Vagina (tissue), 2 donors: Measurements from ENCODE around the gene TPH1. TPM values are rescaled to one million over a fixed set of nuclear protein-coding genes. Genes with fewer than 3 reads are reported as not detected.
"Not testable (repeated sequence)": the region's sequence is repeated elsewhere in the genome, so short reads cannot be mapped to it uniquely, and the experiment has no call there.

Experiments used
- DNase-seq, 2 donors: peaks; one replicate each; pipeline ENCODE4 v3.0.0-alpha.2; 2017; ENCODE audit errors: extremely low spot score in 2 of 2
- H3K27ac ChIP-seq: fragments of 200-600 bp; sonication (generic); one replicate; pipeline ENCODE4 v1.5.1; 2019
- H3K27me3 ChIP-seq: fragments of 200-600 bp; sonication (generic); one replicate; pipeline ENCODE4 v1.5.1; 2019
- H3K36me3 ChIP-seq, 2 donors: fragments of 200-600 bp; sonication (generic); one replicate each; pipeline ENCODE4 v1.5.1; 2017 to 2019
- H3K4me1 ChIP-seq: fragments of 200-600 bp; sonication (generic); one replicate; pipeline ENCODE4 v1.5.1; 2019
- H3K4me3 ChIP-seq, 2 donors: fragments of 200-600 bp; sonication (generic); 1 replicate in 1 of 2; 2 replicates in 1 of 2; pipeline ENCODE4 v1.5.1; 2016 to 2019
- H3K9me3 ChIP-seq: fragments of 200-600 bp; sonication (generic); one replicate; pipeline ENCODE4 v1.5.1; 2019
- POLR2A ChIP-seq, 2 donors: fragments of 450-650 bp; IDR thresholded peaks; one replicate each; pipeline ENCODE4 v1.6.1; 2017; ENCODE audit warnings: antibody characterized with exemption in 2 of 2, mild to moderate bottlenecking in 2 of 2, moderate library complexity in 2 of 2
- POLR2AphosphoS5 ChIP-seq, 2 donors: sonication (generic); formaldehyde crosslinking; IDR thresholded peaks; one replicate each; pipeline ENCODE4 v1.9.0; 2017; ENCODE audit warnings: antibody characterized with exemption in 2 of 2, mild to moderate bottlenecking in 2 of 2, low read depth in 1 of 2; ENCODE audit not compliant: insufficient read depth in 1 of 2
- intact Hi-C: fragments of 100-400 bp; cut with DNase I; formaldehyde crosslinking; loops from one replicate; pipeline ENCODE4 v1.15.1; 2023
- total RNA-seq: library from RNA; depleted of rRNA; stranded (reverse); fragments of >200 nt; gene quantifications from one replicate; pipeline ENCODE4 v1.2.3, GENCODE V29; 2016
- TF ChIP-seq, protein P1 (sequence below), 3 experiments: fragments of 450-650 bp in 2 of 3; fragments of 200-600 bp in 1 of 3; sonication (generic) in 1 of 3; IDR thresholded peaks; one replicate each; pipeline ENCODE4 v1.5.1; 2017 to 2019; ENCODE audit warnings: antibody characterized with exemption in 3 of 3, mild to moderate bottlenecking in 2 of 3, moderate library complexity in 2 of 3

The TPH1 gene
- total RNA-seq, 1 donor from 2014 or later = 0.49 TPM

DNA sequence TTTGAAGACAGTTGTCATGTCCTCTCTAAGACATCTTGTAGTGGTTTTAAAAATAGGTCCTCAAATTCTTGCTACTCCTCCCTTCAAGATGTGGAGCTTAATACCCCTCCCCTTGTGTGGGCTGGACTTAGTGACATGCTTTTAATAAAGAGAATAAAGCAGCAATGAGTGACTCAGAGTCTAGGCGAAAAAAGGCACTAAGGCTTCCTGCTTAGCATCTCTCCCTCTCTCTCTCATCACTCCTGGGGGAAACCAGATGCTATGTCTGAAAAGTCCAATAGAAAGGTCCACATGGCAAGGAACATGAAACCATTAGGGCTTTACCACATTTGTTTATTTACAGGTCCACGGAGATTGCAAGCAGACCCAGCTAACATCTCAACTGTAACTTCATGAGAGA lies 44.9 kb downstream of the TPH1 start:
- Histone ChIP-seq H3K4me3 (no peak overlapping the region), H3K4me1 (no peaks in the 10 kb centered on the region), H3K36me3 (peaks cover 0 to 38% of the 10 kb centered on the region in 2 donors), H3K9me3 (no peaks in the 10 kb centered on the region), H3K27ac (no peak overlapping the region), H3K27me3 (no peaks in the 10 kb centered on the region)
- intact Hi-C loops = no loop called here
- no peak for DNase-seq
- TF ChIP-seq POLR2AphosphoS5 (IDR thresholded peaks at IDR 0.05; ENCODE audit: insufficient read depth in 1 of 2, low read depth in 1 of 2) (no peak), POLR2A (IDR thresholded peaks at IDR 0.05) (no peak)
- TF ChIP-seq, protein P1, sequence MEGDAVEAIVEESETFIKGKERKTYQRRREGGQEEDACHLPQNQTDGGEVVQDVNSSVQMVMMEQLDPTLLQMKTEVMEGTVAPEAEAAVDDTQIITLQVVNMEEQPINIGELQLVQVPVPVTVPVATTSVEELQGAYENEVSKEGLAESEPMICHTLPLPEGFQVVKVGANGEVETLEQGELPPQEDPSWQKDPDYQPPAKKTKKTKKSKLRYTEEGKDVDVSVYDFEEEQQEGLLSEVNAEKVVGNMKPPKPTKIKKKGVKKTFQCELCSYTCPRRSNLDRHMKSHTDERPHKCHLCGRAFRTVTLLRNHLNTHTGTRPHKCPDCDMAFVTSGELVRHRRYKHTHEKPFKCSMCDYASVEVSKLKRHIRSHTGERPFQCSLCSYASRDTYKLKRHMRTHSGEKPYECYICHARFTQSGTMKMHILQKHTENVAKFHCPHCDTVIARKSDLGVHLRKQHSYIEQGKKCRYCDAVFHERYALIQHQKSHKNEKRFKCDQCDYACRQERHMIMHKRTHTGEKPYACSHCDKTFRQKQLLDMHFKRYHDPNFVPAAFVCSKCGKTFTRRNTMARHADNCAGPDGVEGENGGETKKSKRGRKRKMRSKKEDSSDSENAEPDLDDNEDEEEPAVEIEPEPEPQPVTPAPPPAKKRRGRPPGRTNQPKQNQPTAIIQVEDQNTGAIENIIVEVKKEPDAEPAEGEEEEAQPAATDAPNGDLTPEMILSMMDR (IDR thresholded peaks at IDR 0.05) = no peak

DNA sequence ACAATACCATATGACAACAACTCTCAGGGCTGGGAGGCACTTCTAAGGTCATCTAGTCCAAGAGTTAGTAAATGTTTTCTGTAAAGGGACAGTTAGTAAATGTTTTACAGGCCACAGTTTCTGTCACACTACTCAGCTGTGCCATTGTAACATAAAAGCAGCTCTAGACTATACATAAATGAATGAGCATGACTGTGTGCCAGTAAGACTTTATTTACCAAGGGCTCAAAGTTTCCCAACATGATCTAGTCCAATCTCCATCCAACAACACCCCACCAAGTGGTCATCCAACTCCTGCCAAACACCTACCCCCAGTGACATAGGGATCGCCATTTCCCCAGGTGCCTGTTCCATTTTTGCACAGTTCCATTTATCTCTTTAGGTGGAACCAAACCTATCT lies 45.3 kb downstream of the TPH1 start:
- Histone ChIP-seq H3K36me3 (peaks cover 0 to 34% of the 10 kb centered on the region in 2 donors), H3K4me1 (no peaks in the 10 kb centered on the region), H3K4me3 (no peak overlapping the region), H3K27ac (no peak overlapping the region), H3K27me3 (no peaks in the 10 kb centered on the region), H3K9me3 (no peaks in the 10 kb centered on the region)
- TF ChIP-seq POLR2A (IDR thresholded peaks at IDR 0.05) = no peak
- TF ChIP-seq, protein P1 (IDR thresholded peaks at IDR 0.05) = no peak
- no peak for TF ChIP-seq POLR2AphosphoS5 (IDR thresholded peaks at IDR 0.05; ENCODE audit: insufficient read depth in 1 of 2, low read depth in 1 of 2)
- intact Hi-C loops = no loop called here
- no peak for DNase-seq

DNA sequence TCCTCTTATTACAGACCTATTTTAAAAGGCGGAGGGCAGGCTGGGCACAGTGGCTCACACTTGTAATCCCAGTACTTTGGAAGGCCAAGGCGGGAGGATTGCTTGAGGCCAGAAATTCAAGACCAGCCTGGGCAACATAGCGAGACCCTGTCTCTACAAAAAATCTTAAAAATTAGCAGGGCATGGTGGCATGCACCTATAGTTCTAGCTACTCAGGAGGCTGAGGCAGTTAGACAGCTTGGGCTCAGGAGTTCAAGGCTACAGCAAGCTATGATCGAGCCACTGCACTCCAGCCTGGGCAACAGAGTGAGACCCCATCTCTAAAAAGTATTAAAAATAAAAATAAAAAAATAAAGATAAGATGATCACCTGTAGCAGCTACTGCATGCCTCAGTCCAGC lies 45.9 kb downstream of the TPH1 start:
- DNase-seq, H3K27ac ChIP-seq, H3K27me3 ChIP-seq, intact Hi-C loops, H3K4me3 ChIP-seq, H3K9me3 ChIP-seq, H3K4me1 ChIP-seq: not testable (repeated sequence)
- H3K36me3 ChIP-seq = peaks cover 0 to 31% of the 10 kb centered on the region in 2 donors

Other genes starting within 250 kb of the TPH1 start
- gene SERGEF, start 33.2 kb downstream of the TPH1 start, total RNA-seq = 30.7 TPM
- 15.2 TPM for gene SAAL1, start 59.8 kb upstream of the TPH1 start, total RNA-seq
- not detected for gene MRGPRX3, start 86.3 kb upstream of the TPH1 start, total RNA-seq
- gene MRGPRX4, start 126.6 kb upstream of the TPH1 start, total RNA-seq = not detected
- gene SAA4, start 190.5 kb upstream of the TPH1 start, total RNA-seq = 1.7 TPM
- 19.4 TPM for gene SAA2, start 202.4 kb upstream of the TPH1 start, total RNA-seq
- 60.4 TPM for gene SAA1, start 220.0 kb upstream of the TPH1 start, total RNA-seq